Measurements from ENCODE around the gene ITGA6. TPM values are rescaled to one million over a fixed set of nuclear protein-coding genes. Genes with fewer than 3 reads are reported as not detected.

Gene ITGA6
- total RNA-seq, 1 experiment from 2014 or later: 27.8 TPM

DNA sequence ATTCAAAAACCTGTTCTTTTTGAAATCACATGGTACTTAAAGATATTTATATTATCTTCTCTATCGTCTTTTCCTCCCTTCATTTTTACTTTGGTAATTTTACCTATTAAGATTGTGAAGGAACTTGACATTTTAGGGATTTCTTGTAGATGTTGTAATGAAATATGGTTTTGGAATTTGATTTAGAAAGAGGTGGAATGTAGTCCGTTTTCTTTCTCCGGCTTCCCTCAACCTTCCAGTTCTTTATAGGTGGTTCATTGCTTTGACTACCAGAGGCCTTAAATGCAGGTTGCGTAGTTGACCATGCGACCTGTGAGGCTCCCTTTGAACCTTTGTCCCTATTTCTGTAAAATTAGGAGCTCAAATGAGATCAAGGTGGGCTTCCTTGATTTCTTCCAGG, 24.5 kb downstream of the ITGA6 start:
- Histone ChIP-seq H3K9me3 (no peaks in the 10 kb centered on the region), H3K4me3 (ENCODE audit: low read depth, low read length) (no peak overlapping the region), H3K27me3 (replicated peaks; ENCODE audit: control insufficient read depth, insufficient read depth, low read length) (no peaks in the 10 kb centered on the region), H3K4me1 (peaks cover 27% of the 10 kb centered on the region), H3K36me3 (ENCODE audit: control insufficient read depth, insufficient read depth, low read length) (no peaks in the 10 kb centered on the region)
- TF ChIP-seq CTCF (IDR thresholded peaks at IDR 0.05; ENCODE audit: insufficient read depth in 1 of 2, low read depth in 1 of 2, low read length in 1 of 2, severe bottlenecking in 1 of 2, unreplicated experiment in 1 of 2): no peak
- POLR2A ChIA-PET: no interaction called here
- no TSS peak for BruUV-seq (replicated peaks)
- H3K4me3 Mint-ChIP-seq (ENCODE audit: unreplicated experiment): no peak overlapping the region
- CTCF ChIA-PET: interaction anchor here (2.0 kb wide), 1 partner anchor 10 kb away, joined by 5 read pairs; no protein-coding TSS in a partner anchor
- intact Hi-C loops (cut with micrococcal nuclease; ENCODE audit: unreplicated experiment): no loop called here
- H3K9me3 Mint-ChIP-seq (ENCODE audit: unreplicated experiment): no peaks in the 10 kb centered on the region
- peaks cover 6% of the 10 kb centered on the region for H3K36me3 Mint-ChIP-seq (ENCODE audit: insufficient read depth, unreplicated experiment)
- H3K27ac Mint-ChIP-seq (ENCODE audit: unreplicated experiment): no peak overlapping the region
- DNase-seq: no peak
- H3K27me3 Mint-ChIP-seq (ENCODE audit: insufficient read depth, unreplicated experiment): no peaks in the 10 kb centered on the region
- H3K4me1 Mint-ChIP-seq (ENCODE audit: low read depth, unreplicated experiment): peaks cover 49% of the 10 kb centered on the region

GRCh38 chr2:172452845-172453244, 25.5 kb downstream of the ITGA6 start:
- Mint-ChIP-seq H3K4me1 (ENCODE audit: low read depth, unreplicated experiment) (peaks cover 44% of the 10 kb centered on the region), H3K4me3 (ENCODE audit: unreplicated experiment) (no peak overlapping the region), H3K27me3 (ENCODE audit: insufficient read depth, unreplicated experiment) (no peaks in the 10 kb centered on the region), H3K9me3 (ENCODE audit: unreplicated experiment) (no peaks in the 10 kb centered on the region), H3K36me3 (ENCODE audit: insufficient read depth, unreplicated experiment) (peaks cover 6% of the 10 kb centered on the region), H3K27ac (ENCODE audit: unreplicated experiment) (no peak overlapping the region)
- no peak overlapping the region for H3K4me3 ChIP-seq (ENCODE audit: low read depth, low read length)
- CTCF ChIA-PET: interaction anchor here (0.6 to 2.0 kb wide), 3 partner anchors 9 to 281 kb away, joined by 3 to 5 read pairs (median 3); partner anchors contain the start of gene ITGA6
- TF ChIP-seq CTCF (IDR thresholded peaks at IDR 0.05; ENCODE audit: insufficient read depth in 1 of 2, low read depth in 1 of 2, low read length in 1 of 2, severe bottlenecking in 1 of 2, unreplicated experiment in 1 of 2): no peak
- H3K9me3 ChIP-seq: no peaks in the 10 kb centered on the region
- intact Hi-C loops (cut with micrococcal nuclease; ENCODE audit: unreplicated experiment): no loop called here
- POLR2A ChIA-PET: no interaction called here
- DNase-seq: no peak
- H3K4me1 ChIP-seq: peaks cover 27% of the 10 kb centered on the region
- H3K27me3 ChIP-seq (replicated peaks; ENCODE audit: control insufficient read depth, insufficient read depth, low read length): no peaks in the 10 kb centered on the region
- no peaks in the 10 kb centered on the region for H3K36me3 ChIP-seq (ENCODE audit: control insufficient read depth, insufficient read depth, low read length)
- BruUV-seq (replicated peaks): no TSS peak

DNA sequence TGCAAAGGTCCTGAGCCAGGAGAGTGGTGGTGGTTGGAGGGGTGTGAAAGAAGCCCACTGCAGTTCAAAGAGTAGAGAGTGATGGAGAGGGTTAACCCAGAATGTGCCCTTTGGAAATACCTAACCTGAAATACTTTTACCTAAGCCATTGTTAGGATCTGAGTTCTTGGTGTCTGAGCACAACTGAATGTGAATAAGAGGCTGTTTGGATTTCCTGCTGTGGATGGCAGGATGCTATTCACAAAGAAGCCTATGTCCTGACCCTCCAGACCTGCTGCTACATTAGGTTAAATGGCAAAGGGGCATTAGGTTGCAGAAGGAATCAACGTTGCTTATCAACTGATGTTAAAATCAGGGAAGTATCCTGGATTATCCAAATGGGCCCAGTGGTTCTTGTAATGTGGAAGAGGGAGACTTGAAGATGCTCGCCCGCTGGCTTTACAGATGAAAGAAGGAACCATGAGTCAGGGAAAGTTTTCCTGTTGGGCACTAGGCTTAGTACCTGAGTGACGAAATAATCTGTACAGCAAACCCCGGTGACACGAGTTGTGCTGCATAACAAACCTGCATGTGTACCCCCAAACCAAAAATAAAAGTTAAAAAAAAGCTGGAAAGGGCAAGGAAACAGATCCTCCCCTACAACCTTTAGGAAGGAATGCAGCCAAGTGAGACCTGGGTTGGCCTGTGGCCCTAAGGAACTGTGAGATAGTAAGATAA, 27.2 kb downstream of the ITGA6 start:
- H3K36me3 Mint-ChIP-seq (ENCODE audit: insufficient read depth, unreplicated experiment): peaks cover 6% of the 10 kb centered on the region
- H3K4me3 Mint-ChIP-seq (ENCODE audit: unreplicated experiment): no peak overlapping the region
- H3K9me3 Mint-ChIP-seq (ENCODE audit: unreplicated experiment): no peaks in the 10 kb centered on the region
- Histone ChIP-seq H3K36me3 (ENCODE audit: control insufficient read depth, insufficient read depth, low read length) (no peaks in the 10 kb centered on the region), H3K9me3 (no peaks in the 10 kb centered on the region), H3K4me3 (ENCODE audit: low read depth, low read length) (no peak overlapping the region), H3K4me1 (peaks cover 20% of the 10 kb centered on the region), H3K27me3 (replicated peaks; ENCODE audit: control insufficient read depth, insufficient read depth, low read length) (no peaks in the 10 kb centered on the region)
- ChIA-PET CTCF (no interaction called here), POLR2A (no interaction called here)
- intact Hi-C loops (cut with micrococcal nuclease; ENCODE audit: unreplicated experiment): no loop called here
- no peak for DNase-seq
- BruUV-seq (replicated peaks): no TSS peak
- no peak overlapping the region for H3K27ac Mint-ChIP-seq (ENCODE audit: unreplicated experiment)
- H3K4me1 Mint-ChIP-seq (ENCODE audit: low read depth, unreplicated experiment): peaks cover 31% of the 10 kb centered on the region
- no peaks in the 10 kb centered on the region for H3K27me3 Mint-ChIP-seq (ENCODE audit: insufficient read depth, unreplicated experiment)
- TF ChIP-seq CTCF (IDR thresholded peaks at IDR 0.05; ENCODE audit: insufficient read depth in 1 of 2, low read depth in 1 of 2, low read length in 1 of 2, severe bottlenecking in 1 of 2, unreplicated experiment in 1 of 2): no peak
